ENCODE data around the gene GAS2.

- no peak for TF ChIP-seq CTCF (IDR thresholded peaks at IDR 0.05)
- TF ChIP-seq POLR2A (IDR thresholded peaks at IDR 0.05): no peak
Measured at GRCh38 chr11:22733475-22734248, 67.3 kb downstream of the GAS2 start.
